Astrocyte (in vitro differentiated cells and primary cell): ENCODE measurements around the gene SH2D3A.
"Not testable (repeated sequence)": the region's sequence is repeated elsewhere in the genome, so short reads cannot be mapped to it uniquely, and the experiment has no call there.

Source experiments
- CTCF ChIP-seq: IDR thresholded peaks from 2 replicates; pipeline ENCODE4 v1.5.1; 2011; ENCODE audit warnings: low read depth, mild to moderate bottlenecking, inconsistent platforms, low read length, moderate library complexity; ENCODE audit not compliant: insufficient read depth
- EZH2 ChIP-seq: IDR thresholded peaks from 2 replicates; pipeline ENCODE4 v1.6.1; 2012; ENCODE audit warnings: mild to moderate bottlenecking, low read length, inconsistent platforms; ENCODE audit not compliant: insufficient read depth

- TF ChIP-seq CTCF, EZH2: not testable (repeated sequence)
Observed at GRCh38 chr19:6800160-6800790, 33.0 kb upstream of the SH2D3A start.
